Transverse colon (tissue), 4 donors: Measurements from ENCODE around the gene SEMA3E.

Experiments
- CTCF ChIP-seq, 5 experiments: fragments of 200-600 bp in 3 of 5; fragments of 450-650 bp in 2 of 5; sonication (generic) in 3 of 5; IDR thresholded peaks; 1 replicate in 2 of 5; 2 replicates in 3 of 5; pipeline ENCODE4 v1.5.1; 2016 to 2017; ENCODE audit warnings: antibody characterized with exemption in 5 of 5, inconsistent platforms in 3 of 5, mild to moderate bottlenecking in 2 of 5, moderate library complexity in 1 of 5
- POLR2A ChIP-seq: fragments of 450-650 bp; IDR thresholded peaks from one replicate; pipeline ENCODE4 v1.6.1; 2016; ENCODE audit warnings: antibody characterized with exemption, mild to moderate bottlenecking, moderate library complexity
- POLR2AphosphoS5 ChIP-seq, 3 donors: sonication (generic); formaldehyde crosslinking; IDR thresholded peaks; one replicate each; pipeline ENCODE4 v1.6.1; 2016; ENCODE audit warnings: antibody characterized with exemption in 3 of 3

DNA sequence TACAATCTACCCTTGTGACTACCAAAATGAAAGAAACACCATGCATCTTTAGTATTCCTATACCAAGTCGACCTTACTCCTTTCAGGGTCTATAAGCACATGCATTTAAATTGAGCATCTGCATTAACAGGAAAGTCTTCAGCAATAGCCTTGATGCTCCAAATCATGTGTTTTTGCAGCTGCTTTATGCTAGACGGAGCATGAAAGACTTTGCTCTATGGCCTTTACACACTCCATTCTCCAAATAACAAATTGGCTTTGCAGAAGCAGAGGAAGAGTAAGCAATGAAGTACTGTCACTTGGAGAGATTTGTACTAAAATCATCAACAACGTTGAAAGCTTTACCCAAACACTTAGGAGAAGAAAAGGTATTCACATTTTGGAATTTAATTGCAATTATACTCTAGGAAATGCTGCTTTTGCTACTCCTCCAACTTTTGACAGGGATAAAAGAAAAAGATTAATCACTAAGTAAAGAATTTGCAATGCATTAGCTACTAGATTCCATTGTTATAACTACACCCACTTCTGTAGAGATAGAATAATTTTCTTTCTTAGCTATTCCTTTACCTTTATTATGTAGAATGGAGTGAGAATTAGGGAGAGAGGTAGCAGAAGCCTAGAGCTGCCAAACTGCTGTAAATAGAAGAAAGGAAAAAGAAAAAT is 131.8 kb downstream of the SEMA3E start:
- no peak for TF ChIP-seq CTCF (IDR thresholded peaks at IDR 0.05)
- TF ChIP-seq POLR2A = no peak
- TF ChIP-seq POLR2AphosphoS5 (IDR thresholded peaks at IDR 0.05) = no peak
